ENCODE data around the gene PPP4C.

PPP4C gene

GRCh38 chr16:30131869-30132475 lies 56.2 kb downstream of the PPP4C start:
- DNase-seq = no peak

GRCh38 chr16:30132591-30132990 lies 56.8 kb downstream of the PPP4C start:
- no peak for DNase-seq
